Embryonic facial prominence (tissue), 1 donor: ENCODE data around the gene IL37.

Experiments
- DNase-seq: peaks from one replicate; pipeline ENCODE4 v3.0.0-alpha.2; 2016; ENCODE audit errors: extremely low spot score

IL37 gene

DNA sequence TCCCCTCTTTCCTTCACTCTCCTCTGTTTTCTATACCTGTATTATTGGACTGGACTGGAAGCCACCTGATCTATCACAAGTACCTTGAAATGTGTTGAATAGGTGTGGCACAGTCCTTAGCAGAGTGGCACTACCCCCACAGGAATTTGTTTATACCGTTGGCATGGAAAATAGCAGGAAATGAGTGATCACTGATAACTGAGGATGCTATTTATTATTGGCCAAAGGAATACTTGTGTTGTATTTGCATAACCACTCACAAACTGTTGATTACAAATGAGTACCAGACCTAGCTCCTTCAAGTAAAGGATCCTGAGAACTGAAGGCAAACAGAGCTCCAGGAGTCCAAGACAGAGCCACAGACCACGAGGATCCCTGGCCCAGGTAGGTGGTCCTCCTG lies at the start of gene IL37:
Gene IL37, plus strand, starts transcription at position 301 of the 400 bp plus-strand sequence. CDS start 1,848 bp downstream, outside the sequence.
- DNase-seq: no peak

GRCh38 chr2:112864072-112864471 lies 46.9 kb upstream of the IL37 start:
- DNase-seq: no peak

GRCh38 chr2:112866128-112866835 lies 44.7 kb upstream of the IL37 start:
- DNase-seq: no peak

- no peak for DNase-seq
These were observed 43.0 kb upstream of the IL37 start for GRCh38 chr2:112867701-112868631.

DNA sequence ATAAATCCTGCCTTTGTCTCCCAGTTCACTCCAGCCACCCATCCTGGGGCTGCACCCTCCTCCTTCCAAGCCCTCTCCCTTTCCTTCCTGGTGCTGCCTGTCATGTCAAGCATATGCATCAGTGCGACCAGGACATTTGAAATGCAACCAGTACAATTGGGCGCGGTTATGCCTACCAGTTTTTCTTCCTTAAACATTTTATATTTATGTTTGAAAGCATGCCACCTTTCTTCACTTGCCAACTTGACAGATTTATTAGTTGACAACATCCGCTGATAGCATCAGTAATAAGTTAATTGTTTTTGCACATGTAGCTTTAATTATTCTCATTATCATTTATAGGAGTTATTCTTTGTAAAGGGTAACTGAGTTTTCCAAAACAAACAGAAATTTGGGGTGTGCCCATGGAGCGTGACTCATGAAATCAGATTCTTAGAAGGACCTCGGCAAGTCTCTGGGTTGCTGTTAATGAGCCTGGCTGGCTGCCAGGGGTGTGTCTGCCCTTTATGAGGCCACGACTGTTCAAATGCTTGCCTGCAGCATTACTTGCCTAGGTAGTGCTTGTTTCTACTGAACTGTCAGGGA lies 41.6 kb upstream of the IL37 start:
- peak; percentile 20 for DNase-seq

- no peak for DNase-seq
These were observed 39.8 kb upstream of the IL37 start for GRCh38 chr2:112870841-112871835.

GRCh38 chr2:112876257-112876970 lies 34.6 kb upstream of the IL37 start:
- DNase-seq: no peak

DNA sequence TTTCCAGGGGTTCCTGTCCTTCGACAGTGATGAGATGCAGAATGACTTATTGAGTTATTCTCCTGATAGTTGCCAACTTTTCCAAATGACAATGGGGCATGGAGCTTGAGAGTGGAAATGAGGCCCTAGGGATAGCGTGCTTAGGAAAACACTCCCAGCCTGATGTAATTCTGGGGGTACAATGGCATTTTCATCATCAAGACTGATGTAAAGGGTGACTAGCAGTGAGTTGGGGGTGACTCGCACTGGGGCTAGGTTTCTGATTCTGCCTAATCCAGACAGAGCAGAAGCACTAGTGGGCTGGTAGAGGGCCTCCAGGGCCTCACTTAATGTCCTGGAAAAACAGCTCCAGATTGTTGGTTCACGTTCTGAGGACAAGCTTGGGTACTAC lies 34.0 kb upstream of the IL37 start:
- no peak for DNase-seq

- DNase-seq: no peak
These were observed 33.5 kb upstream of the IL37 start for GRCh38 chr2:112877423-112877822.

- no peak for DNase-seq
These were observed 31.4 kb upstream of the IL37 start for GRCh38 chr2:112879491-112880041.

DNA sequence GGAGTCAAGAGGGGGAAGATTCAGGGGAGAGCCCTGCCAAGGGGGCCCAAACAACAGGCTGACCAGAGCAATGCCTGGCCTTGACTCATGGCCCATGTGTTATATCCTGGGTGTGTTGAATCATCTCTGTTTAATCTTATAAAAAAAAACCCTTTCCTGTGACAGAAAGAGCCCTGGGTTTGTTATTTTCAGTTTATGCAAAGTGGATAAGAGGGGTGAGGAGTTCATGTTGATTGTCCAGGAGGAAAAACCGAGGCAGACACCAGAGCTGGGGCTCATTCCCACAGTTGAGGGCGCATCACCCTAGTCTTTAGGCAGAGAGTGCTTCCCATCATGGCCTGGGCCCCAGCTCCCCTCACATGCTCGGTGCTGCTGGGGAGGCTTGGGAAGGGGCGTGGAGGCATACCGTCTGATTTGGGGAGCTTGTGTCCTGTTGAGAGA lies 30.9 kb upstream of the IL37 start:
- no peak for DNase-seq

DNA sequence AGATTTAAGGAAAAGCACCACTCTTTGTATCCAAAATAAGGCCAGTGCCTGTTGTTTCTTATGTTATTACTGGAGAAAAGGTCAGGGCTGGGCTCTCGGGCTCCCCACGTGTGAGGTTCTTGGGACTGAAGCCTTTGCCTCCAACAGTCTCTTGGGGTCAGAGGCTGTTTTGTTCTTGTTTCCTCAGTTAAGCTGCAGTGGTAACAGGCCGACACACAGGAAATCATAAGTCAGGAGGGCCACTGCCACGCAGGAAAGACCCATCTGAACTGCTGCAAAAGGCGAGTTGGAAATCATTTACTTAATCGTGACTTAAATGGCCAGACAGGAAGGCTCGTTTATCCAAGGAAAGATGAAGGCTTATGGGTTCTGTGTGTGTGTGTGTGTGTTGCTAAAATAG lies 30.3 kb upstream of the IL37 start:
- DNase-seq: no peak

GRCh38 chr2:112881217-112881985 lies 29.6 kb upstream of the IL37 start:
- no peak for DNase-seq

GRCh38 chr2:112883669-112884068 lies 27.3 kb upstream of the IL37 start:
- DNase-seq: no peak

GRCh38 chr2:112884869-112885505 lies 26.0 kb upstream of the IL37 start:
- no peak for DNase-seq

GRCh38 chr2:112885506-112885902 lies 25.5 kb upstream of the IL37 start:
- DNase-seq: no peak

GRCh38 chr2:112886291-112886690 lies 24.7 kb upstream of the IL37 start:
- DNase-seq: no peak

GRCh38 chr2:112887964-112888749 lies 22.8 kb upstream of the IL37 start:
- no peak for DNase-seq
